ENCODE results near the gene CYB561A3. TPM values are rescaled to one million over a fixed set of nuclear protein-coding genes. Genes with fewer than 3 reads are reported as not detected.

The CYB561A3 gene
- total and polyA plus RNA-seq, 7 experiments from 2014 or later: 37.9 to 73.8 (median 45.5) TPM

- no peak overlapping the region for H3K27ac Mint-ChIP-seq
- peaks cover 1 to 19% (median 9%) of the 10 kb centered on the region in 5 donors for H3K36me3 Mint-ChIP-seq
- no peaks in the 10 kb centered on the region for H3K4me1 ChIP-seq (ENCODE audit: control insufficient read depth in 2 of 2, insufficient read depth in 2 of 2, low read length in 2 of 2)
- POLR2A ChIA-PET: no interaction called here
- intact Hi-C loops (cut with micrococcal nuclease): no loop called here
- no peak overlapping the region for H3K27ac ChIP-seq (ENCODE audit: low read depth, low read length)
- DNase-seq (no peak), ATAC-seq (no peak)
- H3K9me3 Mint-ChIP-seq: no peaks in the 10 kb centered on the region
- no peaks in the 10 kb centered on the region for H3K9me3 ChIP-seq (ENCODE audit: control insufficient read depth in 2 of 3, low read length in 3 of 3)
- no peaks in the 10 kb centered on the region for H3K27me3 Mint-ChIP-seq
- H3K4me1 Mint-ChIP-seq: peaks cover 0 to 5% (median 0%) of the 10 kb centered on the region in 7 donors
- H3K27me3 ChIP-seq (ENCODE audit: control insufficient read depth in 2 of 2, insufficient read depth in 2 of 2, low read length in 2 of 2): no peaks in the 10 kb centered on the region
- no peak overlapping the region for H3K4me3 Mint-ChIP-seq
- H3K4me3 ChIP-seq (ENCODE audit: low read length): no peak overlapping the region
- CTCF ChIA-PET: no interaction called here
- H3K36me3 ChIP-seq (ENCODE audit: control insufficient read depth in 2 of 3, insufficient read depth in 3 of 3, low read length in 3 of 3): peaks cover 0 to 48% (median 4%) of the 10 kb centered on the region in 3 experiments
These were observed 17.6 kb downstream of the CYB561A3 start for GRCh38 chr11:61343792-61344745.

GRCh38 chr11:61342207-61342803, 19.4 kb downstream of the CYB561A3 start:
- peaks cover 0 to 5% (median 0%) of the 10 kb centered on the region in 7 donors for H3K4me1 Mint-ChIP-seq
- Histone ChIP-seq H3K9me3 (ENCODE audit: control insufficient read depth in 2 of 3, low read length in 3 of 3) (no peaks in the 10 kb centered on the region), H3K27me3 (ENCODE audit: control insufficient read depth in 2 of 2, insufficient read depth in 2 of 2, low read length in 2 of 2) (no peaks in the 10 kb centered on the region), H3K27ac (ENCODE audit: low read depth, low read length) (no peak overlapping the region), H3K4me1 (ENCODE audit: control insufficient read depth in 2 of 2, insufficient read depth in 2 of 2, low read length in 2 of 2) (no peaks in the 10 kb centered on the region), H3K4me3 (ENCODE audit: low read length) (no peak overlapping the region), H3K36me3 (ENCODE audit: control insufficient read depth in 2 of 3, insufficient read depth in 3 of 3, low read length in 3 of 3) (peaks cover 0 to 43% (median 0%) of the 10 kb centered on the region in 3 experiments)
- no peak overlapping the region for H3K27ac Mint-ChIP-seq
- CTCF ChIA-PET: interaction anchor here (1.0 kb wide), 1 partner anchor 45 kb away, joined by 3 read pairs; no protein-coding TSS in a partner anchor
- H3K27me3 Mint-ChIP-seq: no peaks in the 10 kb centered on the region
- no peak overlapping the region for H3K4me3 Mint-ChIP-seq
- intact Hi-C loops (cut with micrococcal nuclease): no loop called here
- POLR2A ChIA-PET: interaction anchor here (0.7 kb wide), 1 partner anchor 46 kb away, joined by 3 read pairs; no protein-coding TSS in a partner anchor
- H3K9me3 Mint-ChIP-seq: no peaks in the 10 kb centered on the region
- no peak for DNase-seq
- ATAC-seq: no peak
- peaks cover 1 to 14% (median 8%) of the 10 kb centered on the region in 5 donors for H3K36me3 Mint-ChIP-seq

DNA sequence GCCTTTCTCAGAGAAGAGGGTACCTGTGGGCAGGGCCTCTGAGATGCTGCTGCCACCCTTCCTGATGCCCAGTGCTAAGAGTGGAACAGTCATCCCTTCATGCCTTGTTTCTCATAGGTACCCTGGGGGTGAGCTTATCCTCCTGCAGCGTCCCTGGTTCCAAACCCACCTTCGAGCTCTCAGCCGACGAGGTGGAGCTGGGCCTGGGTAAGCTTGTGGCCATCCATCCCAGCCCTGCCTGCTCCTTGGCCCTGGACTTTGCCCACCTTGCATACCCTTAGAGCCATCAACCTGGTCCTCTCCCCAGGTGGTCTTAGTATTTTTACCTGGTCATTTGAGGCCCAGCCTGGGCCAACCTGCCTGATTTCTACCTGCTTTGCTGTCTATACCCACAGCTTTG, 20.0 kb downstream of the CYB561A3 start:
- H3K27ac Mint-ChIP-seq: no peak overlapping the region
- H3K4me1 Mint-ChIP-seq: peaks cover 0 to 8% (median 4%) of the 10 kb centered on the region in 7 donors
- no peaks in the 10 kb centered on the region for H3K9me3 Mint-ChIP-seq
- no peak overlapping the region for H3K4me3 ChIP-seq (ENCODE audit: low read length)
- DNase-seq (no peak), ATAC-seq (no peak)
- no peaks in the 10 kb centered on the region for H3K27me3 Mint-ChIP-seq
- no peak overlapping the region for H3K4me3 Mint-ChIP-seq
- intact Hi-C loops (cut with micrococcal nuclease): no loop called here
- no peaks in the 10 kb centered on the region for H3K4me1 ChIP-seq (ENCODE audit: control insufficient read depth in 2 of 2, insufficient read depth in 2 of 2, low read length in 2 of 2)
- ChIA-PET CTCF (interaction anchor here (1.0 kb wide), 1 partner anchor 45 kb away, joined by 3 read pairs; no protein-coding TSS in a partner anchor), POLR2A (interaction anchor here (0.7 kb wide), 1 partner anchor 46 kb away, joined by 3 read pairs; no protein-coding TSS in a partner anchor)
- no peak overlapping the region for H3K27ac ChIP-seq (ENCODE audit: low read depth, low read length)
- peaks cover 0 to 43% (median 0%) of the 10 kb centered on the region in 3 experiments for H3K36me3 ChIP-seq (ENCODE audit: control insufficient read depth in 2 of 3, insufficient read depth in 3 of 3, low read length in 3 of 3)
- H3K9me3 ChIP-seq (ENCODE audit: control insufficient read depth in 2 of 3, low read length in 3 of 3): no peaks in the 10 kb centered on the region
- H3K36me3 Mint-ChIP-seq: peaks cover 1 to 14% (median 8%) of the 10 kb centered on the region in 5 donors
- no peaks in the 10 kb centered on the region for H3K27me3 ChIP-seq (ENCODE audit: control insufficient read depth in 2 of 2, insufficient read depth in 2 of 2, low read length in 2 of 2)

DNA sequence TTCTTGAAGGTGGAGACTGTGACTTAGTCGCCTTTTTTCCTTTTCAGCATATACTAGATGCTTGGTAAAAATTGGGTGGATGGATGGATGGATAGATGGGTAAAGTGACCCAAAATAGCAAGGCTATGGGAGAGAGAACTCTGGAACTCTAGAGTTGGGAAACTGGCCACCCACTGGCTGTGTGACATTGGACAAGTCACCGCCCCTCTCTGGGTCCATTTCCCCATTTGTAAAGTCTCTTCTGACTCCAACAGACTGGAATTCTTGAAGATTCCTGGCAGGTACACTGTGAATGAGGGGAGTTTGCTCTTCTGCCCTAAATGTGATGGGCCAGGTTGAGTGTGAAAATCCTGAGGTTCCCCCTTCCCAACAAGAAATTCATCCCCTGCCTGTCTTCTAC, 20.7 kb downstream of the CYB561A3 start:
- H3K27ac Mint-ChIP-seq: no peak overlapping the region
- CTCF ChIA-PET: no interaction called here

DNA sequence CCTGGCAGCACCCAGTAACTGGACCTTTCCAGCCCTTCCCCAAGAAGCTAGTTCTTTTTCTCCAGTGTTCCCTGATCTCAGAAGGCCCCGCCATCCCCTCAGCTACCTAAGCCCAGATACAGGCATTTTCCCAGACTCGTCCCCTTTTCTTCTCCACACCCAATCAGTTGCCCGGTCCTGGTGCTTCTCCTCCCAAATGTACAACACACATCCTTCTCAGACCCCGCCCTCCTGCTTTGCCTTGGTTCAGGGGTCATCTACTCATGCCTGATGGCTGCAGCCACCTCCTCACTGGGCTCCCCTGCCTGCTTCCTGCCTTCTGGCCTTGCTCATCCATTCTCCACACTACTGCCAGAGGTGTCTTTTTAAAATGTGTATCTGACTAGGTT, 22.2 kb downstream of the CYB561A3 start:
- intact Hi-C loops (cut with micrococcal nuclease): no loop called here
- POLR2A ChIA-PET: no interaction called here
- H3K4me1 Mint-ChIP-seq: peaks cover 2 to 14% (median 13%) of the 10 kb centered on the region in 7 donors

More for the DNA sequence above, 20.7 kb downstream of the CYB561A3 start:
- H3K4me3 ChIP-seq (ENCODE audit: low read length): no peak overlapping the region
- Mint-ChIP-seq H3K4me3 (no peak overlapping the region), H3K36me3 (peaks cover 1 to 14% (median 8%) of the 10 kb centered on the region in 5 donors), H3K4me1 (peaks cover 2 to 12% (median 10%) of the 10 kb centered on the region in 7 donors), H3K9me3 (no peaks in the 10 kb centered on the region), H3K27me3 (no peaks in the 10 kb centered on the region)
- peaks cover 5 to 6% of the 10 kb centered on the region in 2 donors for H3K4me1 ChIP-seq (ENCODE audit: control insufficient read depth in 2 of 2, insufficient read depth in 2 of 2, low read length in 2 of 2)
- H3K27ac ChIP-seq (ENCODE audit: low read depth, low read length): no peak overlapping the region
- POLR2A ChIA-PET: no interaction called here
- peaks cover 0 to 43% (median 0%) of the 10 kb centered on the region in 3 experiments for H3K36me3 ChIP-seq (ENCODE audit: control insufficient read depth in 2 of 3, insufficient read depth in 3 of 3, low read length in 3 of 3)
- H3K9me3 ChIP-seq (ENCODE audit: control insufficient read depth in 2 of 3, low read length in 3 of 3): no peaks in the 10 kb centered on the region
- intact Hi-C loops (cut with micrococcal nuclease): no loop called here
- ATAC-seq: no peak
- no peak for DNase-seq
- H3K27me3 ChIP-seq (ENCODE audit: control insufficient read depth in 2 of 2, insufficient read depth in 2 of 2, low read length in 2 of 2): no peaks in the 10 kb centered on the region

GRCh38 chr11:61338783-61339489, 22.7 kb downstream of the CYB561A3 start:
- Histone ChIP-seq H3K4me3 (ENCODE audit: low read length) (no peak overlapping the region), H3K9me3 (ENCODE audit: control insufficient read depth in 2 of 3, low read length in 3 of 3) (no peaks in the 10 kb centered on the region), H3K4me1 (ENCODE audit: control insufficient read depth in 2 of 2, insufficient read depth in 2 of 2, low read length in 2 of 2) (peaks cover 7 to 8% of the 10 kb centered on the region in 2 donors), H3K27me3 (ENCODE audit: control insufficient read depth in 2 of 2, insufficient read depth in 2 of 2, low read length in 2 of 2) (no peaks in the 10 kb centered on the region), H3K36me3 (ENCODE audit: control insufficient read depth in 2 of 3, insufficient read depth in 3 of 3, low read length in 3 of 3) (peaks cover 0 to 31% (median 0%) of the 10 kb centered on the region in 3 experiments), H3K27ac (ENCODE audit: low read depth, low read length) (no peak overlapping the region)
- no peak for ATAC-seq
- Mint-ChIP-seq H3K27me3 (no peaks in the 10 kb centered on the region), H3K27ac (peak overlapping the region in 1 of 9 donors; percentile 55), H3K36me3 (peaks cover 1 to 14% (median 8%) of the 10 kb centered on the region in 5 donors), H3K9me3 (no peaks in the 10 kb centered on the region), H3K4me1 (peaks cover 5 to 20% (median 15%) of the 10 kb centered on the region in 7 donors), H3K4me3 (no peak overlapping the region)
- CTCF ChIA-PET: interaction anchor here (1.5 to 7.2 kb wide), 2 partner anchors 45 to 108 kb away, joined by 3 to 184 read pairs; no protein-coding TSS in a partner anchor
- POLR2A ChIA-PET: interaction anchor here (1.1 kb wide), 1 partner anchor 54 kb away, joined by 3 read pairs; no protein-coding TSS in a partner anchor
- intact Hi-C loops (cut with micrococcal nuclease): no loop called here
- DNase-seq: no peak

More for the DNA sequence above, 22.2 kb downstream of the CYB561A3 start:
- Mint-ChIP-seq H3K36me3 (peaks cover 1 to 14% (median 8%) of the 10 kb centered on the region in 5 donors), H3K27me3 (no peaks in the 10 kb centered on the region), H3K9me3 (no peaks in the 10 kb centered on the region), H3K4me3 (no peak overlapping the region), H3K27ac (no peak overlapping the region)
- Histone ChIP-seq H3K27me3 (ENCODE audit: control insufficient read depth in 2 of 2, insufficient read depth in 2 of 2, low read length in 2 of 2) (no peaks in the 10 kb centered on the region), H3K4me3 (ENCODE audit: low read length) (no peak overlapping the region), H3K27ac (ENCODE audit: low read depth, low read length) (no peak overlapping the region), H3K4me1 (ENCODE audit: control insufficient read depth in 2 of 2, insufficient read depth in 2 of 2, low read length in 2 of 2) (peaks cover 7% of the 10 kb centered on the region in 2 donors), H3K9me3 (ENCODE audit: control insufficient read depth in 2 of 3, low read length in 3 of 3) (no peaks in the 10 kb centered on the region), H3K36me3 (ENCODE audit: control insufficient read depth in 2 of 3, insufficient read depth in 3 of 3, low read length in 3 of 3) (peaks cover 0 to 31% (median 0%) of the 10 kb centered on the region in 3 experiments)
- CTCF ChIA-PET: interaction anchor here (1.5 to 7.2 kb wide), 2 partner anchors 45 to 107 kb away, joined by 3 to 184 read pairs; no protein-coding TSS in a partner anchor
- no peak for DNase-seq
- ATAC-seq: no peak

Data from naive thymus-derived CD4-positive, alpha-beta T cell (primary cell).